HEK293 (cell line): ENCODE data around the gene SCFD2.
A peak's percentile ranks its signal among the peaks of the same experiment; 100 is the strongest.

Experiments
- CTCF ChIA-PET: fragments of 350-600 bp; formaldehyde crosslinking; extraction: SDS; loops from one replicate; lab custom pipeline; 2021; ENCODE audit warnings: antibody characterized with exemption; lab: Yijun Ruan, JAX
- POLR2A ChIA-PET: fragments of 300-600 bp; formaldehyde crosslinking; extraction: SDS; loops from one replicate; lab custom pipeline; 2020; ENCODE audit warnings: antibody characterized with exemption, inconsistent platforms; lab: Yijun Ruan, JAX
- H3K27ac ChIP-seq: fragments of 200-500 bp; sonication (Bioruptor generic); 2 replicates; pipeline ENCODE4 v1.5.1; 2014; ENCODE audit warnings: low read depth, low read length, control low read depth, inconsistent platforms; ENCODE audit errors: extremely low read depth
- H3K36me3 ChIP-seq, 2 experiments: fragments of 200-500 bp in 1 of 2; sonication (Bioruptor generic) in 1 of 2; 1 replicate in 1 of 2; 2 replicates in 1 of 2; pipeline ENCODE4 v1.5.1; 2014 to 2017; ENCODE audit warnings: inconsistent platforms in 2 of 2, low read length in 2 of 2; ENCODE audit not compliant: control insufficient read depth in 2 of 2, insufficient read depth in 1 of 2
- H3K4me1 ChIP-seq: fragments of 200-500 bp; sonication (Bioruptor generic); 2 replicates; pipeline ENCODE4 v1.5.1; 2014; ENCODE audit warnings: mild to moderate bottlenecking, low read length, inconsistent platforms; ENCODE audit not compliant: control insufficient read depth, insufficient read depth
- H3K4me3 ChIP-seq: 2 replicates; pipeline ENCODE4 v1.5.1; 2011; ENCODE audit warnings: low read depth, mild to moderate bottlenecking, control low read depth, low read length, moderate library complexity
- H3K9me3 ChIP-seq: fragments of 200-500 bp; sonication (Bioruptor generic); 2 replicates; pipeline ENCODE4 v1.5.1; 2014; ENCODE audit warnings: low read depth, low read length, inconsistent platforms; ENCODE audit not compliant: control insufficient read depth, insufficient read depth
- BCL11B ChIP-seq: fragments of 450-650 bp; formaldehyde crosslinking; IDR thresholded peaks from 2 replicates; pipeline ENCODE4 v1.5.1; 2016; ENCODE audit warnings: low read depth, missing biosample characterization, missing genetic modification characterization
- KLF1 ChIP-seq: fragments of 450-650 bp; formaldehyde crosslinking; IDR thresholded peaks from 2 replicates; pipeline ENCODE4 v1.5.1; 2016; ENCODE audit warnings: missing biosample characterization, missing genetic modification characterization
- SCRT1 ChIP-seq: fragments of 450-650 bp; formaldehyde crosslinking; IDR thresholded peaks from 2 replicates; pipeline ENCODE4 v1.5.1; 2016; ENCODE audit warnings: missing biosample characterization, missing genetic modification characterization, borderline replicate concordance
- SCRT2 ChIP-seq: fragments of 450-650 bp; formaldehyde crosslinking; IDR thresholded peaks from 2 replicates; pipeline ENCODE4 v1.5.1; 2016; ENCODE audit warnings: missing biosample characterization, missing genetic modification characterization
- ZBTB10 ChIP-seq: fragments of 450-650 bp; formaldehyde crosslinking; IDR thresholded peaks from 2 replicates; pipeline ENCODE4 v1.5.1; 2016; ENCODE audit warnings: missing biosample characterization, missing genetic modification characterization
- ZEB2 ChIP-seq: fragments of 450-650 bp; formaldehyde crosslinking; IDR thresholded peaks from 2 replicates; pipeline ENCODE4 v1.5.1; 2016; ENCODE audit warnings: missing biosample characterization, missing genetic modification characterization
- ZFHX2 ChIP-seq: fragments of 450-650 bp; formaldehyde crosslinking; conservative IDR thresholded peaks from 2 replicates; pipeline ENCODE4 v1.5.1; 2016; ENCODE audit warnings: missing biosample characterization, missing genetic modification characterization
- ZIC2 ChIP-seq: fragments of 450-650 bp; formaldehyde crosslinking; IDR thresholded peaks from 2 replicates; pipeline ENCODE4 v1.5.1; 2016; ENCODE audit warnings: missing biosample characterization, missing genetic modification characterization
- ZNF132 ChIP-seq: fragments of 450-650 bp; formaldehyde crosslinking; IDR thresholded peaks from 2 replicates; pipeline ENCODE4 v1.5.1; 2017; ENCODE audit warnings: missing biosample characterization, missing genetic modification characterization, borderline replicate concordance
- ZNF138 ChIP-seq: fragments of 450-650 bp; formaldehyde crosslinking; IDR thresholded peaks from 2 replicates; pipeline ENCODE4 v1.5.1; 2016; ENCODE audit warnings: missing biosample characterization, missing genetic modification characterization, borderline replicate concordance
- ZNF280C ChIP-seq: fragments of 450-650 bp; formaldehyde crosslinking; IDR thresholded peaks from 2 replicates; pipeline ENCODE4 v1.5.1; 2016; ENCODE audit warnings: missing biosample characterization, missing genetic modification characterization
- ZNF624 ChIP-seq: fragments of 450-650 bp; formaldehyde crosslinking; IDR thresholded peaks from 2 replicates; pipeline ENCODE4 v1.5.1; 2017; ENCODE audit warnings: missing biosample characterization, missing genetic modification characterization
- ZNF76 ChIP-seq: fragments of 450-650 bp; formaldehyde crosslinking; IDR thresholded peaks from 2 replicates; pipeline ENCODE4; 2016; ENCODE audit warnings: low read depth, missing biosample characterization, missing genetic modification characterization, borderline replicate concordance
- ZNF777 ChIP-seq: fragments of 450-650 bp; formaldehyde crosslinking; IDR thresholded peaks from 2 replicates; pipeline ENCODE4 v1.5.1; 2017; ENCODE audit warnings: missing biosample characterization, missing genetic modification characterization, borderline replicate concordance
- TF ChIP-seq, protein P1 (sequence below): fragments of 450-650 bp; formaldehyde crosslinking; IDR thresholded peaks from 2 replicates; pipeline ENCODE4 v1.5.1; 2016; ENCODE audit warnings: missing biosample characterization, missing genetic modification characterization, borderline replicate concordance

The SCFD2 gene

GRCh38 chr4:52867163-52867562 lies 498.7 kb downstream of the SCFD2 start:
- H3K9me3 ChIP-seq, result no peaks in the 10 kb centered on the region
- TF ChIP-seq ZNF138 (tag by site-specific recombination) (no peak), ZNF280C (tag by site-specific recombination) (no peak), ZBTB10 (tag by site-specific recombination) (no peak)
- TF ChIP-seq, all 188 proteins: peak for 0
- ChIA-PET POLR2A (no interaction called here), CTCF (interaction anchor here (0.6 to 0.8 kb wide), 2 partner anchors 29 to 640 kb away, joined by 3 read pairs; no protein-coding TSS in a partner anchor)
- Histone ChIP-seq H3K4me1 (no peaks in the 10 kb centered on the region), H3K4me3 (no peak overlapping the region), H3K27ac (no peak overlapping the region), H3K36me3 (peaks cover 0 to 35% of the 10 kb centered on the region in 2 experiments; a peak in 1 of 3 replicates)

DNA sequence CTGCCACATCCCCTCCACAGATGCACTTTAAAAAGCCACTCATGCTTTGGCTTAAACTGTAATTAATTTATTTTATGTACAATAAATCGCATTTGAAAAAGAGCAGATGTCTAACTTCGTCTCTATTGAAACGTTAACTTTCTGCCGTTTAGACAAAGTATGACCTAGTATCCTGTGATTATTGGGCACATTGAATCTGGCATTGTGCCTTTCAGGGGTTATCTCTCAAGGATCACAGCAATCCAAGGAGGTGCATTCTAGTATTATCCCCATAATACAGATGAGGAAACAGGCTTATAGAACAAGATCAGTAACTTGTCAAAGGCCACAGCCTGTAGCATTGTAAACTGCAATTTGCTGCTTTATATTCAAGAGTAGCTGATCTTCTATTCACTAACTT lies 499.1 kb downstream of the SCFD2 start:
- no peaks in the 10 kb centered on the region for H3K9me3 ChIP-seq
- peaks cover 0 to 35% of the 10 kb centered on the region in 2 experiments; a peak in 1 of 3 replicates for H3K36me3 ChIP-seq
- H3K27ac ChIP-seq, result no peak overlapping the region
- H3K4me1 ChIP-seq, result no peaks in the 10 kb centered on the region
- CTCF ChIA-PET, result no interaction called here
- no peak for TF ChIP-seq KLF1 (tag by site-specific recombination)
- TF ChIP-seq, protein P1, sequence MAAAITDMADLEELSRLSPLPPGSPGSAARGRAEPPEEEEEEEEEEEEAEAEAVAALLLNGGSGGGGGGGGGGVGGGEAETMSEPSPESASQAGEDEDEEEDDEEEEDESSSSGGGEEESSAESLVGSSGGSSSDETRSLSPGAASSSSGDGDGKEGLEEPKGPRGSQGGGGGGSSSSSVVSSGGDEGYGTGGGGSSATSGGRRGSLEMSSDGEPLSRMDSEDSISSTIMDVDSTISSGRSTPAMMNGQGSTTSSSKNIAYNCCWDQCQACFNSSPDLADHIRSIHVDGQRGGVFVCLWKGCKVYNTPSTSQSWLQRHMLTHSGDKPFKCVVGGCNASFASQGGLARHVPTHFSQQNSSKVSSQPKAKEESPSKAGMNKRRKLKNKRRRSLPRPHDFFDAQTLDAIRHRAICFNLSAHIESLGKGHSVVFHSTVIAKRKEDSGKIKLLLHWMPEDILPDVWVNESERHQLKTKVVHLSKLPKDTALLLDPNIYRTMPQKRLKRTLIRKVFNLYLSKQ (tag by site-specific recombination), result no peak
- TF ChIP-seq ZNF76, result no peak
- TF ChIP-seq BCL11B (tag by site-specific recombination), result no peak
- TF ChIP-seq ZEB2 (tag by site-specific recombination), result no peak
- TF ChIP-seq ZIC2 (tag by site-specific recombination), result no peak
- no peak for TF ChIP-seq ZFHX2 (tag by site-specific recombination)
- POLR2A ChIA-PET, result interaction anchor here (0.5 kb wide), 1 partner anchor 144 kb away, joined by 3 read pairs; no protein-coding TSS in a partner anchor
- H3K4me3 ChIP-seq, result no peak overlapping the region

DNA sequence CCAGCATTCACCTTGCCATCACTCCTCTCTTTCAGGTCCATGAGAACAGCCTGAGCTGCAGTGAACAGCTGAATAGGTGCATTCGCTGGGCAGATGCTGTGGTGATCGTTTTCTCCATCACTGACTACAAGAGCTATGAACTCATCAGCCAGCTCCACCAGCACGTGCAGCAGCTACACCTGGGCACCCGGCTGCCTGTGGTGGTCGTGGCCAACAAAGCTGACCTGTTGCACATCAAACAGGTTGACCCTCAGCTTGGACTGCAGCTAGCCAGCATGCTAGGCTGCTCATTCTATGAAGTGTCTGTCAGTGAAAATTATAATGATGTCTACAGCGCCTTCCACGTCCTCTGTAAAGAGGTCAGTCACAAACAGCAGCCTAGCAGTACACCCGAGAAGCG lies 500.6 kb downstream of the SCFD2 start:
- Histone ChIP-seq H3K36me3 (peaks cover 0 to 35% of the 10 kb centered on the region in 2 experiments; a peak in 1 of 3 replicates), H3K4me3 (no peak overlapping the region), H3K4me1 (no peaks in the 10 kb centered on the region), H3K27ac (no peak overlapping the region)
- CTCF ChIA-PET, result interaction anchor here (1.3 kb wide), 1 partner anchor 46 kb away, joined by 3 read pairs; no protein-coding TSS in a partner anchor
- TF ChIP-seq ZNF777 (tag by site-specific recombination) (no peak), ZNF132 (no peak), ZNF624 (tag by site-specific recombination) (no peak), SCRT2 (peak; percentile 75), SCRT1 (tag by site-specific recombination) (0 out of 2 replicates have a peak, but pooled peaks have one; percentile 50)
- TF ChIP-seq, all 188 proteins: peak for 2
- POLR2A ChIA-PET, result interaction anchor here (0.8 kb wide), 1 partner anchor 153 kb away, joined by 3 read pairs; no protein-coding TSS in a partner anchor
- no peaks in the 10 kb centered on the region for H3K9me3 ChIP-seq
